H1 (cell line): ENCODE measurements around the gene SMYD5. TPM values are rescaled to one million over a fixed set of nuclear protein-coding genes. Genes with fewer than 3 reads are reported as not detected.

ENCODE experiments used
- CTCF ChIA-PET: fragments of 300-600 bp; sonication (Branson Sonifier 250); formaldehyde crosslinking; loops from one replicate; lab custom pipeline; 2021; ENCODE audit not compliant: partially characterized antibody; lab: Charles Lee
- POLR2A ChIA-PET: fragments of 300-600 bp; sonication (Branson Sonifier 250); formaldehyde crosslinking; loops from one replicate; lab custom pipeline; 2021; ENCODE audit warnings: inconsistent platforms; ENCODE audit not compliant: partially characterized antibody; lab: Charles Lee
- DNase-seq, 2 experiments: peaks; one replicate each; pipeline versions ENCODE4 v3.0.0 to v3.0.0-alpha.2; 2010 to 2022; ENCODE audit warnings: low spot score in 2 of 2, low read depth in 1 of 2, mixed read lengths in 1 of 2
- FAIRE-seq: peaks from 2 replicates; lab custom pipeline; 2011; peaks lifted over from hg19 to GRCh38; lab: Jason Lieb, UNC
- H2AFZ ChIP-seq: 2 replicates; pipeline ENCODE4 v1.8.1; 2012; ENCODE audit warnings: low read length, inconsistent platforms
- H2AK5ac ChIP-seq: 2 replicates; pipeline ENCODE4 v1.6.1; 2013; ENCODE audit warnings: low read depth, low read length
- H2BK120ac ChIP-seq: replicated peaks from 2 replicates; pipeline ENCODE3; 2013; ENCODE audit warnings: low read depth, low read length, inconsistent platforms
- H2BK12ac ChIP-seq: 2 replicates; pipeline ENCODE4 v1.6.1; 2013; ENCODE audit warnings: low read depth, low read length
- H2BK15ac ChIP-seq: 2 replicates; pipeline ENCODE4 v1.6.1; 2013; ENCODE audit warnings: low read length
- H2BK20ac ChIP-seq: 2 replicates; pipeline ENCODE4 v1.6.1; 2013; ENCODE audit warnings: low read length
- H2BK5ac ChIP-seq: 2 replicates; pipeline ENCODE4 v1.6.1; 2013; ENCODE audit warnings: low read depth, low read length
- H3K14ac ChIP-seq: 2 replicates; pipeline ENCODE4 v1.6.1; 2013; ENCODE audit warnings: inconsistent platforms; ENCODE audit not compliant: insufficient read length
- H3K18ac ChIP-seq: 2 replicates; pipeline ENCODE4 v1.6.1; 2013; ENCODE audit warnings: low read length; ENCODE audit errors: extremely low read depth
- H3K23ac ChIP-seq: 2 replicates; pipeline ENCODE4 v1.6.1; 2013; ENCODE audit warnings: inconsistent platforms; ENCODE audit not compliant: insufficient read length
- H3K23me2 ChIP-seq: 2 replicates; pipeline ENCODE4 v1.6.1; 2013; ENCODE audit warnings: low read depth, low read length
- H3K27ac ChIP-seq: 2 replicates; pipeline ENCODE4 v1.6.1; 2011; ENCODE audit warnings: low read depth, low read length, inconsistent platforms
- H3K27me3 ChIP-seq, 4 experiments: replicated peaks in 1 of 4; 1 replicate in 1 of 4; 2 replicates in 3 of 4; pipeline versions ENCODE4 v1.6.1 to v1.8.1; 2011 to 2013; ENCODE audit warnings: low read length in 3 of 4, mild to moderate bottlenecking in 3 of 4, inconsistent platforms in 2 of 4, mixed read lengths in 2 of 4, moderate library complexity in 1 of 4; ENCODE audit not compliant: control insufficient read depth in 3 of 4, insufficient read depth in 3 of 4; ENCODE audit errors: extremely low read depth in 1 of 4
- H3K36me3 ChIP-seq, 4 experiments: 2 replicates each; pipeline versions ENCODE4 v1.6.1 to v1.8.1; 2011 to 2013; ENCODE audit warnings: mild to moderate bottlenecking in 4 of 4, low read length in 3 of 4, moderate library complexity in 2 of 4, control low read depth in 1 of 4, inconsistent platforms in 1 of 4; ENCODE audit not compliant: insufficient read depth in 4 of 4, control insufficient read depth in 2 of 4
- H3K4ac ChIP-seq: replicated peaks from 2 replicates; pipeline ENCODE3; 2013; ENCODE audit warnings: low read length, low read depth, mixed read lengths, inconsistent platforms; ENCODE audit not compliant: insufficient read length
- H3K4me1 ChIP-seq, 4 experiments: replicated peaks in 1 of 4; 1 replicate in 1 of 4; 2 replicates in 3 of 4; pipeline versions ENCODE4 v1.6.1 to v1.8.1; 2011 to 2013; ENCODE audit warnings: low read length in 3 of 4, inconsistent platforms in 2 of 4, mixed read lengths in 1 of 4; ENCODE audit not compliant: insufficient read depth in 4 of 4, control insufficient read depth in 3 of 4
- H3K4me2 ChIP-seq, 2 experiments: 2 replicates each; pipeline versions ENCODE4 v1.6.1 to v1.8.1; 2011 to 2013; ENCODE audit warnings: low read depth in 2 of 2, low read length in 2 of 2, control low read depth in 1 of 2, inconsistent platforms in 1 of 2, mild to moderate bottlenecking in 1 of 2; ENCODE audit not compliant: insufficient read depth in 1 of 2
- H3K4me3 ChIP-seq, 4 experiments: fragments of 200-600, 300-600 bp in 1 of 4; sonication (generic), shearing (Covaris generic), sonication (Bioruptor Twin) in 1 of 4; 2 replicates each; pipeline versions ENCODE4 v1.5.1 to v1.8.1; 2011 to 2016; ENCODE audit warnings: low read length in 4 of 4, low read depth in 3 of 4, control low read depth in 2 of 4, inconsistent platforms in 2 of 4, mild to moderate bottlenecking in 2 of 4, mixed read lengths in 1 of 4, moderate library complexity in 1 of 4; ENCODE audit not compliant: insufficient read depth in 2 of 4; ENCODE audit errors: extremely low read depth in 1 of 4
- H3K56ac ChIP-seq: replicated peaks from 2 replicates; pipeline ENCODE3; 2013; ENCODE audit warnings: low read depth, mild to moderate bottlenecking, mixed read lengths, low read length, inconsistent platforms; ENCODE audit not compliant: insufficient read length
- H3K79me1 ChIP-seq: 2 replicates; pipeline ENCODE4 v1.6.1; 2013; ENCODE audit warnings: low read depth, low read length, control low read depth
- H3K79me2 ChIP-seq, 2 experiments: 2 replicates each; pipeline versions ENCODE4 v1.6.1 to v1.8.1; 2012 to 2013; ENCODE audit warnings: low read length in 2 of 2, mild to moderate bottlenecking in 2 of 2, inconsistent platforms in 1 of 2; ENCODE audit not compliant: insufficient read depth in 2 of 2, control insufficient read depth in 1 of 2
- H3K9ac ChIP-seq, 4 experiments: replicated peaks in 1 of 4; 1 replicate in 1 of 4; 2 replicates in 3 of 4; pipeline versions ENCODE4 v1.6.1 to v1.8.1; 2011 to 2013; ENCODE audit warnings: low read depth in 3 of 4, low read length in 3 of 4, control low read depth in 2 of 4, mild to moderate bottlenecking in 2 of 4, moderate library complexity in 2 of 4, inconsistent platforms in 1 of 4; ENCODE audit errors: extremely low read depth in 1 of 4
- H3K9me3 ChIP-seq, 2 experiments: 2 replicates each; pipeline versions ENCODE4 v1.6.1 to v1.8.1; 2012 to 2013; ENCODE audit warnings: mild to moderate bottlenecking in 2 of 2, moderate library complexity in 2 of 2, control low read depth in 1 of 2, inconsistent platforms in 1 of 2, low read depth in 1 of 2, low read length in 1 of 2, mixed read lengths in 1 of 2; ENCODE audit not compliant: insufficient read depth in 2 of 2
- H4K20me1 ChIP-seq, 2 experiments: replicated peaks in 1 of 2; 2 replicates each; pipeline versions ENCODE3 to v1.8.1; 2011 to 2013; ENCODE audit warnings: inconsistent platforms in 2 of 2, low read length in 2 of 2, mild to moderate bottlenecking in 1 of 2; ENCODE audit not compliant: insufficient read depth in 2 of 2, control insufficient read depth in 1 of 2
- H4K5ac ChIP-seq: 2 replicates; pipeline ENCODE4 v1.6.1; 2013; ENCODE audit warnings: low read length, low read depth, mixed read lengths, inconsistent platforms; ENCODE audit not compliant: insufficient read length
- H4K8ac ChIP-seq: 2 replicates; pipeline ENCODE4 v1.8.0; 2013; ENCODE audit warnings: mild to moderate bottlenecking, moderate library complexity, low read length, inconsistent platforms; ENCODE audit not compliant: insufficient read depth; ENCODE audit errors: extremely low read depth
- H4K91ac ChIP-seq: replicated peaks from 2 replicates; pipeline ENCODE3; 2013; ENCODE audit warnings: low read length, mixed read lengths, inconsistent platforms; ENCODE audit not compliant: insufficient read length
- CTBP2 ChIP-seq: IDR thresholded peaks from 2 replicates; pipeline ENCODE4 v1.7.0; 2011; ENCODE audit warnings: borderline replicate concordance, mild to moderate bottlenecking, moderate library complexity, mixed read lengths, low read length; ENCODE audit not compliant: insufficient read depth, insufficient read length
- EZH2 ChIP-seq: fragments of 200-600 bp; sonication (generic); IDR thresholded peaks from 2 replicates; pipeline ENCODE4 v1.7.1; 2012; ENCODE audit warnings: low read depth, mild to moderate bottlenecking, moderate library complexity, low read length, inconsistent platforms; ENCODE audit not compliant: severe bottlenecking
- SAP30 ChIP-seq: fragments of 300-600 bp; sonication (generic); IDR thresholded peaks from 2 replicates; pipeline ENCODE4 v1.7.1; 2012; ENCODE audit warnings: low read length, moderate library complexity, mild to moderate bottlenecking, inconsistent platforms; ENCODE audit not compliant: insufficient read depth, insufficient replicate concordance
- SUZ12 ChIP-seq: fragments of 200-600 bp; sonication (generic); IDR thresholded peaks from 2 replicates; pipeline ENCODE4 v1.6.1; 2012; ENCODE audit warnings: mild to moderate bottlenecking, inconsistent platforms, low read length, moderate library complexity, mixed read lengths
- WGBS, 2 experiments: shearing (Covaris generic) in 1 of 2; methylation state at CpG; one replicate each; pipeline versions ENCODE4 v1.1.6 to v1.1.7; 2013 to 2015; ENCODE audit warnings: low lambda C conversion rate in 2 of 2, mixed read lengths in 2 of 2, inconsistent platforms in 1 of 2, low coverage in 1 of 2, missing lambda C conversion rate in 1 of 2; ENCODE audit not compliant: insufficient replicate concordance in 2 of 2, insufficient coverage in 1 of 2, insufficient read length in 1 of 2; ENCODE audit errors: extremely low coverage in 1 of 2, missing lambda C conversion rate in 1 of 2; 5-methylcytosine and 5-hydroxymethylcytosine counted together
- polyA plus RNA-seq, 7 experiments: library from polyadenylated mRNA; depleted of rRNA in 3 of 7; stranded (reverse) in 5 of 7; unstranded in 2 of 7; fragments of >200 nt in 5 of 7; fragments of 200-250 nt in 2 of 7; gene quantifications; 1 replicate in 5 of 7; 2 replicates in 1 of 7; 4 replicates in 1 of 7; pipeline versions ENCODE4 v1.2.1 to v1.2.3, GENCODE V29; 2011 to 2013; ENCODE audit warnings: missing spikeins in 2 of 7, mixed read lengths in 2 of 7
- total RNA-seq: library from RNA; stranded (reverse); fragmentation: NEBNext Ultra II Directional; extraction: Animal tissue kit (Norgen Biotek cat#: 25700); gene quantifications from 2 replicates; pipeline ENCODE4 v1.2.1, GENCODE V29; 2021
- TF ChIP-seq, protein P1 (sequence below): IDR thresholded peaks from 2 replicates; pipeline ENCODE4 v1.6.1; 2012; ENCODE audit warnings: inconsistent platforms

SMYD5 gene
- total and polyA plus RNA-seq, 2 of the 8 experiments (the other 6 are each of a cell fraction or from before 2014, with no cell fraction given): 35.2 to 56.7 TPM

DNA sequence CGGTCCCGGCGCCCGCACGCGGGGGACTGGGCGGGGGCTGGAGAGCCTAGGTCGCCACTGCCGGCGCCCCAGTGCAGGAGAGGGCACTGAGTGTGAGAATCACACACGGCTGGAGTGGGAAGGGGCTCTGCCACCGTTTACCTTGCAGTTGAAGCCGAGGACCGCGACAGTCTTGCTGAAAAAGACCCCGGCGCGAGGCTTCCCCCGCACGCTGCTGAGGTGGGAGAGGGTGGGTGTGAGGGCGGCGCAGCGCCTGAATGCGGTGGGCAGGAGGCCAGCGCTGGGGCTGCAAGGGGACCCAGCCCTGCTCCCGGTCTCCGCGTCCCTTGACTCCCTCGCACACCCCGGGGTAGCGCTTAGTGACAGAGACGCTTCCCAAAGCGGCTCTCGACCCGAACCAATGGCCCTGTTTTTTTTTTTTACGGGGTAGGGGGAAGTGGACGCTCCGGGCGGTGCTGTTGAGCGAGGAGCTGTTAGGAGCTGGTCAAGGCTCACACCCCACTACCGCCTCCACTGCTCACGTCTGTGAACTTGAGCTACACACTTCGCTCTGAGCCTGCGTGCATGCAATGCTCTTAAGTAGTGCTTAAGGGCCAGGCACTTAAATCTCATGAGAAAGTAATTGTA lies 10.9 kb upstream of the SMYD5 start:
- Histone ChIP-seq H3K4me3 (peak overlapping the region; percentile 26 to 57 (median 42)), H3K23ac (no peak overlapping the region), H2BK5ac (peak overlapping the region; percentile 24; the same call in 1 of the 2 replicates), H2AK5ac (no peak overlapping the region), H2AFZ (peak overlapping the region; percentile 1; the same call in 1 of the 2 replicates), H3K79me1 (no peaks in the 10 kb centered on the region), H3K4ac (no peak overlapping the region), H3K27ac (no peak overlapping the region), H2BK12ac (0 out of 2 replicates have a peak overlapping the region, but pooled peaks have one; percentile 75), H2BK20ac (no peak overlapping the region), H3K4me2 (peak overlapping the region; percentile 73 to 80), H4K5ac (no peak overlapping the region), H4K8ac (peak overlapping the region; percentile 35), H3K9ac (no peak overlapping the region; a peak in 1 of 7 replicates), H2BK15ac (peak overlapping the region; percentile 72; the same call in 1 of the 2 replicates), H3K27me3 (peaks cover 14 to 35% (median 25%) of the 10 kb centered on the region in 4 experiments), H3K4me1 (peaks cover 0 to 2% (median 0%) of the 10 kb centered on the region in 4 experiments; a peak in 2 of 7 replicates), H3K14ac (no peak overlapping the region), H3K79me2 (no peaks in the 10 kb centered on the region), H3K36me3 (no peaks in the 10 kb centered on the region), H4K20me1 (no peaks in the 10 kb centered on the region), H2BK120ac (peak overlapping the region; percentile 92), H4K91ac (no peak overlapping the region), H3K56ac (no peak overlapping the region), H3K9me3 (no peaks in the 10 kb centered on the region), H3K23me2 (peaks cover 10% of the 10 kb centered on the region), H3K18ac (peak overlapping the region; percentile 71)
- DNase-seq: no peak
- POLR2A ChIA-PET: interaction anchor here (0.7 to 2.5 kb wide), 2 partner anchors 9 to 26 kb away, joined by 3 to 17 read pairs; no protein-coding TSS in a partner anchor
- TF ChIP-seq EZH2: peak; percentile 84
- TF ChIP-seq, protein P1, sequence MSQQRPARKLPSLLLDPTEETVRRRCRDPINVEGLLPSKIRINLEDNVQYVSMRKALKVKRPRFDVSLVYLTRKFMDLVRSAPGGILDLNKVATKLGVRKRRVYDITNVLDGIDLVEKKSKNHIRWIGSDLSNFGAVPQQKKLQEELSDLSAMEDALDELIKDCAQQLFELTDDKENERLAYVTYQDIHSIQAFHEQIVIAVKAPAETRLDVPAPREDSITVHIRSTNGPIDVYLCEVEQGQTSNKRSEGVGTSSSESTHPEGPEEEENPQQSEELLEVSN: peak; percentile 35; the same call in 1 of the 2 replicates
- TF ChIP-seq SAP30: no peak
- peak; percentile 84 for TF ChIP-seq SUZ12
- peak; percentile 43 for TF ChIP-seq CTBP2
- FAIRE-seq: no peak
- CTCF ChIA-PET: interaction anchor here (0.6 to 2.3 kb wide), 5 partner anchors 9 to 1705 kb away, joined by 3 to 11 read pairs (median 6); no protein-coding TSS in a partner anchor
- 6% methylated on average over 39 of the region's 44 CpGs; no CpG with 5 or more reads in 1 of the 2 experiments for WGBS, 2 experiments
